ENCODE measurements around the gene PRXL2A.
A peak's percentile ranks its signal among the peaks of the same experiment; 100 is the strongest.

Gene PRXL2A

DNA sequence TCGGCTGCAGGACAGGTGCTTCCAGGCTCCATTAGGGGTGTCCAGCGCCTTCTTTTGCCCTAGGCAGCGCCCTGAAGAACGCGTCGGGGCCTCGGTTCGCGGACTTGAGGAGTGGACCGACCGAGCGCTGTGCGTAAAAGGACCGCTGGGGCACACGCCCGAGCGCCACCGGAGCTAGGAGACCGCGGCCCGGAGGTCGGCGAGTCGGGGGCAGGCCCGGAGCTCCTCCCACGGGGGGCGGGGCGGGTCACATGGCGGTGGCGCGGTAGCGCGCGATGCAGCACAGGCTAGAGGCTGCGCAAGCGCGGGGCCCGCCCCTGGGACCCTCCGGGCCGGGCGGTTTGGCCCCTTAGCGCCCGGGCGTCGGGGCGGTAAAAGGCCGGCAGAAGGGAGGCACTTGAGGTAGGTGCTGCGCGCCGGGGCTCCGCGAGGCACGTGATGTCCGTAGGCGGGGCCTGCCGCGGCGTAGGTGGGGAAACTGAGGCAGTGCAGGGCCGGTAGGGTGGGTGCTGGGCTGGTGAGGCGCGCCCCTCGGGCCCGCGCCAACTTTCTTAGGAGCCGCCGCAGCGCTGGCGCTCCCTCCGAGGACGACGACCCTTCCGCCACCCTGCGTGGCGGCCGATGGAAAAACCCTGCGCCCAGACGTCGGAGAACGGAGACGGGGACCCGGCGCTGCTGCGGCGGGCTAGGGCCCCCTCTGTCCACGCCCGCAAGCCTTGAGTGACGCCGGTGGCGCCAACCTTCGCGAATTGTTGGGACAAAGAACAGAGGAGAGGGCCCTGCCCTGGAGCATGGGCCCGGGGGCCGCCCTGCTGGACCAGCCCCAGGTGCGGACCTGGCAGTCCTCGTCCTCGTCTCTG, at the start of gene PRXL2A (continued):
- TF ChIP-seq ZNF664 (tag by site-specific recombination; IDR thresholded peaks at IDR 0.05) (no peak), ZNF23 (tag by site-specific recombination; IDR thresholded peaks at IDR 0.05; ENCODE audit: borderline replicate concordance) (no peak), ZNF211 (tag by site-specific recombination; IDR thresholded peaks at IDR 0.05; ENCODE audit: low read depth) (no peak), GLIS2 (tag by site-specific recombination; IDR thresholded peaks at IDR 0.05) (peak; percentile 63; the same call in 1 of the 2 replicates), ZNF654 (tag by site-specific recombination; IDR thresholded peaks at IDR 0.05; ENCODE audit: low read depth) (no peak), ZSCAN16 (tag by site-specific recombination; IDR thresholded peaks at IDR 0.05) (no peak), ZNF529 (tag by site-specific recombination; IDR thresholded peaks at IDR 0.05; ENCODE audit: insufficient replicate concordance) (no peak), KLF8 (tag by site-specific recombination; IDR thresholded peaks at IDR 0.05) (no peak), PRDM4 (tag by site-specific recombination; IDR thresholded peaks at IDR 0.05) (no peak), PRDM1 (tag by site-specific recombination; IDR thresholded peaks at IDR 0.05) (no peak), GLIS1 (tag by site-specific recombination; IDR thresholded peaks at IDR 0.05) (peak; percentile 35; the same call in 1 of the 2 replicates), ZBTB11 (tag by site-specific recombination; conservative IDR thresholded peaks at IDR 0.05; ENCODE audit: low read depth) (no peak), KLF16 (tag by site-specific recombination; IDR thresholded peaks at IDR 0.05) (peak; percentile 45; the same call in 1 of the 2 replicates), ZNF362 (tag by site-specific recombination; IDR thresholded peaks at IDR 0.05) (no peak), ZNF16 (tag by site-specific recombination; IDR thresholded peaks at IDR 0.05; ENCODE audit: low read depth) (no peak), ZNF37A (tag by site-specific recombination; IDR thresholded peaks at IDR 0.05) (no peak), OVOL3 (tag by site-specific recombination; IDR thresholded peaks at IDR 0.05) (no peak), ZNF10 (tag by site-specific recombination; IDR thresholded peaks at IDR 0.05) (no peak), ZNF621 (tag by site-specific recombination; IDR thresholded peaks at IDR 0.05) (no peak), GFI1B (tag by site-specific recombination; IDR thresholded peaks at IDR 0.05) (no peak), ZNF837 (tag by site-specific recombination; IDR thresholded peaks at IDR 0.05) (no peak), ZNF571 (tag by site-specific recombination; IDR thresholded peaks at IDR 0.05) (no peak), MZF1 (tag by site-specific recombination; IDR thresholded peaks at IDR 0.05; ENCODE audit: borderline replicate concordance) (no peak), ZNF433 (tag by site-specific recombination; IDR thresholded peaks at IDR 0.05; ENCODE audit: low read depth) (no peak), SP3 (tag by site-specific recombination; IDR thresholded peaks at IDR 0.05) (peak; percentile 71), ZNF354C (tag by site-specific recombination; IDR thresholded peaks at IDR 0.05; ENCODE audit: borderline replicate concordance, low read depth) (no peak), ZNF155 (tag by site-specific recombination; IDR thresholded peaks at IDR 0.05) (no peak)
- TF ChIP-seq, protein P1, sequence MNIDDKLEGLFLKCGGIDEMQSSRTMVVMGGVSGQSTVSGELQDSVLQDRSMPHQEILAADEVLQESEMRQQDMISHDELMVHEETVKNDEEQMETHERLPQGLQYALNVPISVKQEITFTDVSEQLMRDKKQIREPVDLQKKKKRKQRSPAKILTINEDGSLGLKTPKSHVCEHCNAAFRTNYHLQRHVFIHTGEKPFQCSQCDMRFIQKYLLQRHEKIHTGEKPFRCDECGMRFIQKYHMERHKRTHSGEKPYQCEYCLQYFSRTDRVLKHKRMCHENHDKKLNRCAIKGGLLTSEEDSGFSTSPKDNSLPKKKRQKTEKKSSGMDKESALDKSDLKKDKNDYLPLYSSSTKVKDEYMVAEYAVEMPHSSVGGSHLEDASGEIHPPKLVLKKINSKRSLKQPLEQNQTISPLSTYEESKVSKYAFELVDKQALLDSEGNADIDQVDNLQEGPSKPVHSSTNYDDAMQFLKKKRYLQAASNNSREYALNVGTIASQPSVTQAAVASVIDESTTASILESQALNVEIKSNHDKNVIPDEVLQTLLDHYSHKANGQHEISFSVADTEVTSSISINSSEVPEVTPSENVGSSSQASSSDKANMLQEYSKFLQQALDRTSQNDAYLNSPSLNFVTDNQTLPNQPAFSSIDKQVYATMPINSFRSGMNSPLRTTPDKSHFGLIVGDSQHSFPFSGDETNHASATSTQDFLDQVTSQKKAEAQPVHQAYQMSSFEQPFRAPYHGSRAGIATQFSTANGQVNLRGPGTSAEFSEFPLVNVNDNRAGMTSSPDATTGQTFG (tag by site-specific recombination; IDR thresholded peaks at IDR 0.05; ENCODE audit: borderline replicate concordance) = no peak
